C4-2B (cell line): ENCODE results near the gene MECP2.

ENCODE experiments used
- ZFX ChIP-seq: fragments of 450-650 bp; IDR thresholded peaks from 2 replicates; pipeline ENCODE4 v1.6.1; 2017
- TF ChIP-seq, protein P1 (sequence below): fragments of 450-650 bp; conservative IDR thresholded peaks from 2 replicates; pipeline ENCODE4 v1.5.1; 2017; ENCODE audit warnings: mild to moderate bottlenecking

GRCh38 chrX:154098551-154098950, 1.0 kb upstream of the MECP2 start:
- TF ChIP-seq, protein P1, sequence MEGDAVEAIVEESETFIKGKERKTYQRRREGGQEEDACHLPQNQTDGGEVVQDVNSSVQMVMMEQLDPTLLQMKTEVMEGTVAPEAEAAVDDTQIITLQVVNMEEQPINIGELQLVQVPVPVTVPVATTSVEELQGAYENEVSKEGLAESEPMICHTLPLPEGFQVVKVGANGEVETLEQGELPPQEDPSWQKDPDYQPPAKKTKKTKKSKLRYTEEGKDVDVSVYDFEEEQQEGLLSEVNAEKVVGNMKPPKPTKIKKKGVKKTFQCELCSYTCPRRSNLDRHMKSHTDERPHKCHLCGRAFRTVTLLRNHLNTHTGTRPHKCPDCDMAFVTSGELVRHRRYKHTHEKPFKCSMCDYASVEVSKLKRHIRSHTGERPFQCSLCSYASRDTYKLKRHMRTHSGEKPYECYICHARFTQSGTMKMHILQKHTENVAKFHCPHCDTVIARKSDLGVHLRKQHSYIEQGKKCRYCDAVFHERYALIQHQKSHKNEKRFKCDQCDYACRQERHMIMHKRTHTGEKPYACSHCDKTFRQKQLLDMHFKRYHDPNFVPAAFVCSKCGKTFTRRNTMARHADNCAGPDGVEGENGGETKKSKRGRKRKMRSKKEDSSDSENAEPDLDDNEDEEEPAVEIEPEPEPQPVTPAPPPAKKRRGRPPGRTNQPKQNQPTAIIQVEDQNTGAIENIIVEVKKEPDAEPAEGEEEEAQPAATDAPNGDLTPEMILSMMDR: no peak
- no peak for TF ChIP-seq ZFX
